Suppressor macrophage treated with lipopolysaccharide for 1 hour (primary cell): Measurements from ENCODE around the gene HLA-B.
"Not testable (repeated sequence)": the region's sequence is repeated elsewhere in the genome, so short reads cannot be mapped to it uniquely, and the experiment has no call there.

Source experiments
- DNase-seq, 3 donors: peaks; one replicate each; pipeline ENCODE4 v3.0.0-alpha.2; 2020 to 2022

Gene HLA-B

DNA sequence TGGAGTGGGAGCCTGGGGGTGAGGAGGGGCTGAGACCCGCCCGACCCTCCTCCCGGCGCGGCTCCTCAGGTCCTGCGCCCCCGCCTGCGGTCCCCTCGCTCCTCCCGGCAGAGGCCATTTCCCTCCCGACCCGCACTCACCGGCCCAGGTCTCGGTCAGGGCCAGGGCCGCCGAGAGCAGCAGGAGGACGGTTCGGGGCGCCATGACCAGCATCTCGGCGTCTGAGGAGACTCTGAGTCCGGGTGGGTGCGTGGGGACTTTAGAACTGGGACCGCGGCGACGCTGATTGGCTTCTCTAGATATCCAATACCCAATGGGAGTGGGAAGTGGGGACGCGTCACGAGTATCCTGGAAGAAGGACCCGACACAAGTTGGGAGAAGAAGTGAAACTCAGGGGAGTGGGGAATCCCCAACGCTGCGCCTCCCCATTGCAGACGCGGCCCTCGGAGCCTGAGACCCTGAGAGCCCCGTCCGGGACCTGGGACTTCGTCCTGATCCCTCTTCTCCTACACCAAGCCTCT is at the start of gene HLA-B:
TSS of gene HLA-B (minus strand) at position 234 of the 521 bp plus-strand sequence. CDS start at position 213, 21 bp downstream.
- DNase-seq: peak; percentile 94 to 99 (median 96)

GRCh38 chr6:31405996-31406395 is 49.0 kb upstream of the HLA-B start:
- no peak for DNase-seq

DNA sequence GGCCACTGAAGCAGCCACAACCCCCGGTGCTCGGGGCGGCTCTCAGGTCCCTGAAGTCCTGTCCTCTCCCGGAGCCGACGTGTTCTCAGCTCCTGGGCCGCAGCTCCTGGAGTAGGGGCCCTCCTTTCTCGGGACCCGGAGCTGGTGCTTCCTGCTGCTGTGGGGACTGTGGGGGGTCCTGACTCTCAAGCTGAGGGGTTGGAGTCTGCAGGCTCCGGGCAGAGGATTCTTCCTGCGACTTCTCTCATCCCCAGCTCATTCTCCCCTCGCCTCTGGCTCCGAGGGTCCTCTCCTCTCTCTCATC is 47.0 kb upstream of the HLA-B start:
- not testable (repeated sequence) for DNase-seq

DNA sequence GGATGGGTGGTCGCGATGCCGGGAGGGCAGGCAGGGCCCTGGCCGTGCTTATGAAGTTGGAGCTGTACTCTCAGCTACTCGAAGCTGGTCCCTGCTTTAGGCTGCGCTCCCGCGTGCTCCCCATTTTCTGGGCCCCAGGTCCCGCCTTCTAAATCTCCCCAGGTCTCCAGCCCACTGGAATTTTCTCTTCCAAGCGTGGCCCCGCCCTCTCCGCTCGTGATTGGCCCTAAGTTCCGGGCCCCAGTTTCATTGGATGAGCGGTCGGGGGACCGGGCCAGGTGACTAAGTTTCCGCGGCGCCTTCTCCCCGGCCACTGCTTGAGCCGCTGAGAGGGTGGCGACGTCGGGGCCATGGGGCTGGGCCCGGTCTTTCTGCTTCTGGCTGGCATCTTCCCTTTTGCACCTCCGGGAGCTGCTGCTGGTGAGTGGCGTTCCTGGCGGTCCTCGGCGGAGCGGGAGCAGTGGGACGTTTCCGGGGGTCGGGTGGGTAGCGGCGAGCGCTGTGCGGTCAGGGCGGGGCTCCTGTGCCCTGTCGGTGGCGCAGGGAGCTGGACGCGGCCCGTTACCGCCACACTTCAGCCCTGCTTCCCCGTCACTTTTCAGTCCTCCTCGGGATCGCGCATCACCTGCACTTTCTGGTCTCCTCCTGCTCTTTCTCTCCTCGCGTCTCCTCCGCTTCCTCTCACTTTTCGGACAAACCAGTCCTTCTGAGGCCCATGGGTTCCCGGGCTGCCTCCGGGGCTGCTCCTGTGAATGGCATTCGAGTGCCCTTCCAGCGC is 46.5 kb upstream of the HLA-B start, which contains the start of gene MICA:
TSS of gene MICA (plus strand) at position 313 of the 778 bp plus-strand sequence. CDS start at position 351, 38 bp downstream.
- peak; percentile 92 to 96 (median 92) for DNase-seq

GRCh38 chr6:31402324-31403282 is 45.6 kb upstream of the HLA-B start:
- DNase-seq: peak in 1 of 3 donors; percentile 15

DNA sequence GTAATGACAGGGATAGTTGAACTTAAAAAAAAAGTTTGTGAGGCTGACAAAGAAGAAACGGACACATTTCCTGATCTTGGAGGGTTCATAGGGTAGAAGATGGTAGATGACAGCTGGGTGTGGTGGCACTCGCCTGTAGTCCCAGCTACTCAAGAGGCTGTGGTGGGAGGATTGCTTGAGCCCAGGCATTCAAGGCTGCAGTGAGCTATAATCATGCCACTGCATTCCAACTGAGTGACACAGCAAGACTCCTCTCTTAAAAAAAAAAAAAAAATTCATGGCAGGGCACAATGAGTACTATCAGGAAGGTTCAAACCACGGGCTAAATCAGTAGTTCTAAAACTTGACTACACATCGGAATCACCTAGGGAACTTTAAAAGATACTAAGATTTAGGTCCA is 44.4 kb upstream of the HLA-B start:
- DNase-seq: peak; percentile 30 to 40 (median 30)

GRCh38 chr6:31400467-31401289 is 43.7 kb upstream of the HLA-B start:
- peak; percentile 95 to 96 (median 96) for DNase-seq

- DNase-seq: peak; percentile 97
These were observed 42.8 kb upstream of the HLA-B start for GRCh38 chr6:31399589-31400466.

DNA sequence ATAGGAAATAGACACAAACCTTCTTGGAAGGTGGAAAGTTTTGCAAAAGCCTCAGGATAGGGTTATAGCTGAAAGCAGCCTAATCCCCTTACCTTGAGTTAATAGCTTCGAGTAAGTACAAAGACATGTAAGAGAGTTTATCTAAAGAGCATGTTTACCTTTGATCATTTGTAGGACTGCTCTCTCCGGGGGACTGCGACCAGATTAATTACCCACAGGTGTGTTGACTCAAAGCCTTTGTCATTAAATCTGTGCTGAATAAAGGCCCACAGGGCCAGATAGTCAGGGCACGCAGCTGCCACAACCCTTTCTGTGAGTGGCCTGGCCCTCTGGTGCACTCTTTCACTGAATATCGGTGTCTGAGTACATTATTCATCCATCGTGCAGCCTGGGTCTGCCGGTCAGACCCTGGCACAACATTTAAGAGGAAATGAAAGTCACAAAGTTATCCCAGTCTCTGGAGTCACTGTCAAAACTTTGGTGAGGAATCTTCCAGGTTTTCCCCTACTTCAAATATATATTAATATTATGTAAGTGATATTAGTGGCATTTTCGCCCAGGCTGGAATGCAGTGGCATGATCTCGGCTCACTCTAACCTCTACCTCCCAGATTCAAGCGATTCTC is 41.0 kb upstream of the HLA-B start:
- peak; percentile 54 to 72 (median 67) for DNase-seq

DNA sequence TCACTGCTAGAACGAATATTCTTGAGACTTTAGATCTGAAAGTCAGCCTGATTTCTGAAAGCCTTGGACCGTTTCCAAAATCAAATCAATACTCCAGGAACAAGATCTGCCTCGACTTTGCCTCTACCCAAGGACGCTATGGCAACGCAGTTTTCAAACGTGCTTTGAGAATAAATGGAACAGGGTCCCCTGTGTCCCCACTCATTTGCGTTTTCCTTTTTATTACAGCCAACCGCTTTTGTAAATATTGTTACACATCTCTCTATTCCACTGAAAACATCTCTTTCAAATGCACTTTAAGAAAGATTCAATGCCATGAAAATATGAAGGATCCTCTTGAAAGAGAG is 40.1 kb upstream of the HLA-B start:
- not testable (repeated sequence) for DNase-seq

DNA sequence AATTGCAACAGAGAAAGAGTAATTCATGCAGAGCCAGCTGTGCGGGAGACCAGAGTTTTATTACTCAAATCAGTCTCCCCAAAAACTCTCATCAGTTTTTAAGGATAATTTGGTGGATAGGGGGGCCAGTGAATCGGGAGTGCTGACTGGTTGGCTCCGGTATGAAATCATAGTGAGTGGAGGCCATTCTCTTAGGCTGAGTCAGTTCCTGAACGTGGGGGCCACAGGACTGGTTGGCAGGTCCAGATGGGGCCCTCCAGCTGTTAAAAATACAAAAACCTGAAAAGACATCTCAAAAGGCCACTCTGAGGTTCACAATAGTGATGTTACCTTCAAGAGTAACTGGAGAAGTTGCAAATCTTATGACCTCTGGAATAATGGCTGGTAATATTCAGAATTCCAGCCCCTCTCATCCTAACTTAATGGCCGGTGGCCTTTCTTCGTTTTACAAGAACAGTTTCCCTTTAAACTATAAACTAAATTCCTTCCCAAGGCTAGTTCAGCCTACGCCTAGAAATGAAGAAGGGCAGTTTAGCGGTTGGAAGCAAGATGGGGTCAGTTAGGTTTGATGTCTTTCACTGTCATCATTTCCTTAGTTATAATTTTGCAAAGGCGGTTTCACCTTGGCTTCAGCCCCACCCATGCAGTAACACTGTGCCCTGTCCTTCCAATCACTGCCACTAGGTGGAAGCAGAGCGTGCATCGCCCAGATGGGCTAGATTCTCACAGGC is 39.6 kb upstream of the HLA-B start:
- DNase-seq: peak; percentile 83 to 90 (median 88)

DNA sequence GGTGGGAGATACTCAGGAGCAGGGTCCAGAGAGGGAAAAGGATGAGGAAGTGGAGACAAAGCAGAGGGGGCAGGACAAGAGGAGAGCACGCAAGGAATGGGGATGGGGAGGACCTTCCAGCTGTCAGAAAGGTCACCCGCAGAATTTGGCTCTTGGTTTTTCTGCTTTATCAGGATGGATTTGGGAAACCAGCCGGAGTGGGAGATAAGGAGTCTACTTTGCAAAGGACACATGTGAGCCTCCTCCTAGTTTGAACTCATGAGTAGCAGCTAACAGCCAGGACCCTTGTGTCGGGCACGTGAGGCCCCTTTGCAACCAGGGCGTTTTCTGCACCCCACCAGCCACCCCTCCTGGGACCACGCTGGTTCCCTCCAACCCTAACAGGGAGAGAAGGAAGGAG is 38.9 kb upstream of the HLA-B start:
- DNase-seq: no peak

DNA sequence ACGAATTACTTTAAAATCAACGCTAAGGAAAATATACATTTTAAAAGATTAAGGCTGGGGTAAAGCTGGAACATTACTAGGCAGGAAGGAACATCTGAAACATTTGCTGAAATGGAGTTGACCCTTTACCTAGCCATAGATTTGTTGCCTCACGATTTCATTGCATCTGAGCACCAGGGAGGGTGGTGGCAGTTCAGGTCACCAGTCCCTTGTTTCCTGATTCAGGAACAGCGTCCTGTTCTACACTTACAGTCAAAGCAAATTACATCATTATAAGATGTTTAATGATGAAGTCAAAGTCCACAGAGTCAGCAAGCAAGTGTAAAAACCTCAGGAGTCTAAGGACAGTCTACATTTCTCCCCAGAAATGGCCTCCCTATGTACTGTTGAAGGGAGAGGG is 37.4 kb upstream of the HLA-B start:
- no peak for DNase-seq

DNA sequence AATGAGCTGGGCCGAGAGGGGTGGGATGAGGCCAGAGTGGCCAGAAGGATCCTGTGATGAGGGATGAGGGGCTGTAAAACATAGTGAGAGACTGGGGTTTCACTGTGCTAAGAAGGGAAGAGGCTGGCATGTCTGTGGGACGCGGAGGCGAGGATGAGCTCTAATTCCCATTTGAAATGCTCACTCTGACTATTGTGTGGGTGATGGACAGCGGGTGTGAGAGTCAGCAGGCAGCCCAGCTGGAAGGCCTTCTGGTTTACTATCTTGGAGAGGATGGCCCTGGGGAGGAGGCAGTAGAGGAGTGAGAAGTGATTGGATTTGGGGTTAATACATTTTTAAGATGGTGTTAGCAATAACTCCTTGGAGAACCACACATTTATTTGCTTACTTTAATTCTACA is 37.0 kb upstream of the HLA-B start:
- no peak for DNase-seq

DNA sequence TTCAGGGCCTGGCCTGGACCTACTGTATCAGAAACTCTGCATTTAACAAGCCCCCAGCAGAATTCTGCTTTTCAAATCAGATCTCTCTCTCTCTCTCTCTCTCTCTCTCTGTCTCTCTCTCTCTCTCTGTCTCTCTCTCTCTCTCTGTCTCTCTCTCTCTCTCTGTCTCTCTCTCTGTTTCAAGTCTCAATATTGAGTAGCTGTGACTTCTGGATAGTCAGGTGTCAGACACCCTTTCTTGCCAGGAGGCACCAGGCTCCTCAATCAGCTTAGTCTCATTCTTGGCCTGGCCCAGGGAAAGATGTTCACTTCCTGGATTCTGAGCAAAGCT is 32.8 kb upstream of the HLA-B start:
- not testable (repeated sequence) for DNase-seq

DNA sequence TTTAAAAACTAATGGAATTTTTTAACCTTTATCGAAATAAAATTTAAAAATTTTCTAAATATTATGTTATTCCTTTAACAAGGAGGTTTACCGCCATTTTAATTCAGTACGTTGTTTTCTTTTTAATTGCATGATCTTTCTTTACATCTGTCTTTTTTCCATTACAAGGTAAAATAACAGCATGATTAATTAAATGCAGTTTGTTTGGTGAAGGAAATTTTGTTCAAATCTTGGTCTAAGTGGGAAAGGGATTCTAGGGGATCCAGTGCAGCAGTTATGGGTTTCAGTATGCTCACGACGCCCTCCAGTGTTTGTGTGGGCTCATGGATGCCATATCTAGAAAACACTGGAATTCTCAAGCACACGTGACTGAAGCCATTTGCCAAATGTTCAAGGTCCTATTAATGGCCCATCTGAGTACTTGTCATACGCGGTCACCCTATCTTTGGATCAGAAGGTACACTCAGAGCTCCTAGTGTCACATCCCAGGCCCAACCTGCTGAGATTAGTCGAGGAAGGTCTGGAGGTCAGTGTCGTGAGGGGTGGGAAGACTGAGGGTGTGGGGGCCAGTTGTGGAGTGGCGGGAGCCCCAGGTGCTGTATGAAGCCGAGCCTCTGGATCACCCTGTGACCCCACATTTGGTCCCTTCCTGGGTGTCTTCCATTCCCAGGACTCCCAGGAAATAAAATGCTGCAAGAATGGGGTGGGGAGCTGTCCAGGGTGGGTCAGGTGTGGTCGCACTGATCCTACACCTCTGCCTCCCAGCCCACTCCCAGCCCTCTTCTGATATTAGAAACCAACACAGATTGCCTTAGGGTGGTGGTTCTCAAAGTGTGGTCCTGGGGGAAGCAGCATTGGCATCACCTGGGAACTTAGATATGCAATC is 32.2 kb upstream of the HLA-B start:
- not testable (repeated sequence) for DNase-seq

- no peak for DNase-seq
These were observed 30.0 kb upstream of the HLA-B start for GRCh38 chr6:31386977-31387376.

- no peak for DNase-seq
These were observed 29.1 kb upstream of the HLA-B start for GRCh38 chr6:31386099-31386498.

GRCh38 chr6:31385041-31385440 is 28.1 kb upstream of the HLA-B start:
- no peak for DNase-seq
